ENCODE data around the gene SHISA7.
"Not testable (repeated sequence)": the region's sequence is repeated elsewhere in the genome, so short reads cannot be mapped to it uniquely, and the experiment has no call there.

GRCh38 chr19:55448175-55448490, 5.0 kb upstream of the SHISA7 start:
- TF ChIP-seq CTCF (IDR thresholded peaks at IDR 0.05); POLR2A (IDR thresholded peaks at IDR 0.05; ENCODE audit: low read depth); POLR2AphosphoS5 (IDR thresholded peaks at IDR 0.05); EP300 (IDR thresholded peaks at IDR 0.05): not testable (repeated sequence)

Data from esophagus muscularis mucosa (tissue), 4 donors.